PFSK-1 (cell line): ENCODE data around the gene FUT7.

Experiments
- FOXP2 ChIP-seq: optimal IDR thresholded peaks from 2 replicates; pipeline ENCODE3; 2011; ENCODE audit warnings: borderline replicate concordance, control low read depth, inconsistent platforms; ENCODE audit not compliant: insufficient read depth; ENCODE audit errors: extremely low read length, extremely low read depth
- POLR2AphosphoS5 ChIP-seq: IDR thresholded peaks from 2 replicates; pipeline ENCODE4 v1.6.1; 2012; ENCODE audit warnings: low read depth, mild to moderate bottlenecking, control low read depth, low read length, moderate library complexity
- SIN3A ChIP-seq: IDR thresholded peaks from 2 replicates; pipeline ENCODE4 v1.6.1; 2012; ENCODE audit warnings: mild to moderate bottlenecking, low read length, moderate library complexity, borderline replicate concordance; ENCODE audit not compliant: insufficient read depth
- TAF1 ChIP-seq: IDR thresholded peaks from 2 replicates; pipeline ENCODE4 v1.6.1; 2012; ENCODE audit warnings: low read length, control low read depth, borderline replicate concordance; ENCODE audit not compliant: insufficient read depth
- TF ChIP-seq, protein P1 (sequence below), 2 experiments: IDR thresholded peaks; 2 replicates each; pipeline versions ENCODE4 v1.6.1 to v1.8.0; 2011 to 2012; ENCODE audit warnings: low read depth in 2 of 2, low read length in 2 of 2, control low read depth in 1 of 2, inconsistent platforms in 1 of 2, mild to moderate bottlenecking in 1 of 2, moderate library complexity in 1 of 2; ENCODE audit not compliant: insufficient read depth in 1 of 2

Gene FUT7

GRCh38 chr9:137013571-137013940 is 18.3 kb downstream of the FUT7 start:
- TF ChIP-seq SIN3A, result no peak
- TF ChIP-seq FOXP2, result no peak
- TF ChIP-seq, protein P1, sequence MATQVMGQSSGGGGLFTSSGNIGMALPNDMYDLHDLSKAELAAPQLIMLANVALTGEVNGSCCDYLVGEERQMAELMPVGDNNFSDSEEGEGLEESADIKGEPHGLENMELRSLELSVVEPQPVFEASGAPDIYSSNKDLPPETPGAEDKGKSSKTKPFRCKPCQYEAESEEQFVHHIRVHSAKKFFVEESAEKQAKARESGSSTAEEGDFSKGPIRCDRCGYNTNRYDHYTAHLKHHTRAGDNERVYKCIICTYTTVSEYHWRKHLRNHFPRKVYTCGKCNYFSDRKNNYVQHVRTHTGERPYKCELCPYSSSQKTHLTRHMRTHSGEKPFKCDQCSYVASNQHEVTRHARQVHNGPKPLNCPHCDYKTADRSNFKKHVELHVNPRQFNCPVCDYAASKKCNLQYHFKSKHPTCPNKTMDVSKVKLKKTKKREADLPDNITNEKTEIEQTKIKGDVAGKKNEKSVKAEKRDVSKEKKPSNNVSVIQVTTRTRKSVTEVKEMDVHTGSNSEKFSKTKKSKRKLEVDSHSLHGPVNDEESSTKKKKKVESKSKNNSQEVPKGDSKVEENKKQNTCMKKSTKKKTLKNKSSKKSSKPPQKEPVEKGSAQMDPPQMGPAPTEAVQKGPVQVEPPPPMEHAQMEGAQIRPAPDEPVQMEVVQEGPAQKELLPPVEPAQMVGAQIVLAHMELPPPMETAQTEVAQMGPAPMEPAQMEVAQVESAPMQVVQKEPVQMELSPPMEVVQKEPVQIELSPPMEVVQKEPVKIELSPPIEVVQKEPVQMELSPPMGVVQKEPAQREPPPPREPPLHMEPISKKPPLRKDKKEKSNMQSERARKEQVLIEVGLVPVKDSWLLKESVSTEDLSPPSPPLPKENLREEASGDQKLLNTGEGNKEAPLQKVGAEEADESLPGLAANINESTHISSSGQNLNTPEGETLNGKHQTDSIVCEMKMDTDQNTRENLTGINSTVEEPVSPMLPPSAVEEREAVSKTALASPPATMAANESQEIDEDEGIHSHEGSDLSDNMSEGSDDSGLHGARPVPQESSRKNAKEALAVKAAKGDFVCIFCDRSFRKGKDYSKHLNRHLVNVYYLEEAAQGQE (IDR thresholded peaks at IDR 0.05; ENCODE audit: insufficient read depth in 1 of 2, low read depth in 2 of 2, low read length in 2 of 2), result no peak
- no peak for TF ChIP-seq TAF1
- no peak for TF ChIP-seq POLR2AphosphoS5

DNA sequence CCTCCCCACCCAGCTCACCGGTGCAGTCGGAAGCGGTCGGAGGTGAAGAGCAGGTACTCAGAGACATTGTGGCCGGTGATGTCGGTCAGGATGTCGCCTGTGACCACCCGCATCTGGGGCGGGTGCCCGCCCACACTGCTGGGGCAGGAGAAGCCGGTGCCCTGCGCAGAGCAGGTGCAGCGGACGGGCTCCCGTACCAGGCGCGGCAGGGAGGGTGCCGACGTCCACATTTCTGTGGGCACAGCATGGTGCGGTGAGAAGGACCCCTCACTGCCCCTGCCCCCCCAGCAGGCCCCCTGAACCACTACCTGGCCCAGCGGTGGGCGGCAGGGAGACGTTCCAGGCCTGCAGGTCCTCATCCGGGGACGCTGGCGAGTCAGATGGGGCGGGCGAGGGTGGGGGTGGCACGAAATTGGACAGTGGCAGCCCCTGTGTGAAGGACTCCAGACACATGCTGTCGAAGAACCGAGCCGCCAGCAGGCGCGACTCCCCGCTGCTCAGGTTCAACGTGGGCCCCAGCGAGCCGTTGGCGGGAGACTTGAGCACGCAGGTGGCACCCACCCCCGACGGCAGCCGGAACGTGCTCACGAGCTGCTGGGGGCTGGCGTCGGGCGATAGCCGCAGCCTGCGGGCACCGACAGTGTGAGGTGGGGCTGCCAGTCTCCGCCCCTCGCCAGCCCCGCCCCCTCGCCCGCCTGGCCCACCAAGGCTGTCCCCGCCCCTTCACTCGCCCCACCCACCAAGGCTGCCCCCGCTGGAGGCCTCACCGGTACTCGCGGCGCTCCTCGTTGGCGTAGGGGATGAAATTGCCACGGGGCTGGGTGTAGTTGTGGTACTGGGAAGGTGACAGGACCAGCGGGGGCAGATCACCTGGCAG is 19.0 kb downstream of the FUT7 start:
- TF ChIP-seq TAF1 (no peak), FOXP2 (no peak), SIN3A (no peak), POLR2AphosphoS5 (no peak)
- TF ChIP-seq, protein P1 (IDR thresholded peaks at IDR 0.05; ENCODE audit: insufficient read depth in 1 of 2, low read depth in 2 of 2, low read length in 2 of 2), result no peak

GRCh38 chr9:137011907-137012675 is 19.8 kb downstream of the FUT7 start:
- TF ChIP-seq, protein P1 (IDR thresholded peaks at IDR 0.05; ENCODE audit: insufficient read depth in 1 of 2, low read depth in 2 of 2, low read length in 2 of 2), result no peak
- no peak for TF ChIP-seq SIN3A
- TF ChIP-seq TAF1, result no peak
- TF ChIP-seq POLR2AphosphoS5, result no peak
- TF ChIP-seq FOXP2, result no peak

DNA sequence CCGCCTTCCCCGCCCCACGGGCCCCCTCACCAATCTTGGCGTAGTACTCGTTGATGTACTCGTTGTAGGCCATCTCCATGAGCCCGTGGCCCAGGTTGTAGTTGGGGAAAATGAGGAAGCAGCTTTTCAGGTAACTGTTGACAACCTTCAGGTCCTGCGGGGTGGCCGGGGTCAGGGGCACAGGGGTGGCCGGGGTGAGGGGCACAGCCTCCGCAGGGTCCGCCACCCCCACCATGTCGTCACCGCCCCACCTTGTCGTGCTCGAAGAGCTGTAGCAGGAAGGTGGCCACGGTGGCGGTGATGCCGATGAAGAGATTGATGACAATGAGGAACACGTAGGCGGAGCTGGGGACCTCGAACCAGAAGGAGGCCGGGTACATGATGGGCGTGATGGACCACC is 20.7 kb downstream of the FUT7 start:
- no peak for TF ChIP-seq FOXP2
- TF ChIP-seq, protein P1 (IDR thresholded peaks at IDR 0.05; ENCODE audit: insufficient read depth in 1 of 2, low read depth in 2 of 2, low read length in 2 of 2), result no peak
- TF ChIP-seq TAF1, result no peak
- TF ChIP-seq POLR2AphosphoS5, result no peak
- TF ChIP-seq SIN3A, result no peak
